Tibial nerve (tissue), 4 donors: Measurements from ENCODE around the gene ARL5A. TPM values are rescaled to one million over a fixed set of nuclear protein-coding genes. Genes with fewer than 3 reads are reported as not detected.

Source experiments
- DNase-seq, 2 donors: peaks; one replicate each; pipeline ENCODE4 v3.0.0-alpha.2; 2019; ENCODE audit warnings: low spot score in 2 of 2
- H3K27ac ChIP-seq, 4 donors: fragments of 200-600 bp; sonication (generic) in 3 of 4; one replicate each; pipeline ENCODE4 v1.5.1; 2017 to 2019; ENCODE audit warnings: mild to moderate bottlenecking in 1 of 4
- H3K27me3 ChIP-seq, 2 donors: fragments of 200-600 bp; sonication (generic) in 1 of 2; one replicate each; pipeline versions ENCODE4 v1.5.1 to v1.6.0; 2017 to 2019
- H3K36me3 ChIP-seq, 3 donors: fragments of 200-600 bp; sonication (generic); one replicate each; pipeline ENCODE4 v1.5.1; 2018 to 2019
- H3K4me1 ChIP-seq, 4 donors: fragments of 200-600 bp; sonication (generic) in 3 of 4; one replicate each; pipeline ENCODE4 v1.5.1; 2017 to 2019
- H3K4me3 ChIP-seq, 4 donors: fragments of 200-600 bp; sonication (generic) in 3 of 4; one replicate each; pipeline ENCODE4 v1.5.1; 2017 to 2019; ENCODE audit warnings: mild to moderate bottlenecking in 1 of 4, moderate library complexity in 1 of 4
- H3K9me3 ChIP-seq, 4 donors: fragments of 200-600 bp; sonication (generic) in 3 of 4; one replicate each; pipeline ENCODE4 v1.5.1; 2017 to 2019
- CTCF ChIP-seq, 5 experiments: fragments of 200-600 bp in 3 of 5; fragments of 450-650 bp in 2 of 5; sonication (generic) in 3 of 5; IDR thresholded peaks; one replicate each; pipeline ENCODE4 v1.5.1; 2016 to 2019; ENCODE audit warnings: antibody characterized with exemption in 5 of 5, mild to moderate bottlenecking in 3 of 5, moderate library complexity in 2 of 5
- EP300 ChIP-seq, 2 donors: sonication (generic); formaldehyde crosslinking; IDR thresholded peaks; one replicate each; pipeline ENCODE4 v1.6.1; 2017; ENCODE audit warnings: antibody characterized with exemption in 2 of 2, mild to moderate bottlenecking in 1 of 2
- POLR2A ChIP-seq, 2 donors: fragments of 450-650 bp; IDR thresholded peaks; one replicate each; pipeline ENCODE4 v1.6.1; 2017; ENCODE audit warnings: antibody characterized with exemption in 2 of 2, mild to moderate bottlenecking in 2 of 2, moderate library complexity in 2 of 2
- WGBS, 2 donors: methylation state at CpG; one replicate each; pipeline ENCODE4 v1.1.5; 2018; 5-methylcytosine and 5-hydroxymethylcytosine counted together
- total RNA-seq, 4 donors: library from RNA; depleted of rRNA; stranded (reverse); fragments of >200 nt; gene quantifications; one replicate each; pipeline ENCODE4 v1.1.0, GENCODE V29; 2016

The ARL5A gene
- total RNA-seq, 4 donors from 2014 or later, result 21.6 to 40.2 (median 29.9) TPM

GRCh38 chr2:151777487-151777886, 50.7 kb downstream of the ARL5A start:
- 99% methylated on average over 3 of the region's 3 CpGs for WGBS, 2 donors
- peaks cover 0 to 12% (median 2%) of the 10 kb centered on the region in 4 donors for H3K4me1 ChIP-seq
- peaks cover 0 to 63% (median 0%) of the 10 kb centered on the region in 3 donors for H3K36me3 ChIP-seq
- H3K27me3 ChIP-seq, result no peaks in the 10 kb centered on the region
- H3K9me3 ChIP-seq, result no peaks in the 10 kb centered on the region
- no peak for DNase-seq
- TF ChIP-seq CTCF (IDR thresholded peaks at IDR 0.05) (no peak), EP300 (IDR thresholded peaks at IDR 0.05) (no peak), POLR2A (IDR thresholded peaks at IDR 0.05) (no peak)
- no peak overlapping the region for H3K4me3 ChIP-seq
- H3K27ac ChIP-seq, result no peak overlapping the region

- H3K4me1 ChIP-seq, result peaks cover 0 to 12% (median 2%) of the 10 kb centered on the region in 4 donors
Observed at GRCh38 chr2:151776367-151776766, 51.9 kb downstream of the ARL5A start.

GRCh38 chr2:151775057-151775740, 53.0 kb downstream of the ARL5A start:
- 82 to 87% methylated on average over 6 of the region's 6 CpGs for WGBS, 2 donors
- H3K27ac ChIP-seq, result peak overlapping the region in 2 of 4 donors; percentile 62 to 63
- DNase-seq, result no peak
- H3K9me3 ChIP-seq, result no peaks in the 10 kb centered on the region
- H3K4me1 ChIP-seq, result peaks cover 0 to 12% (median 2%) of the 10 kb centered on the region in 4 donors
- H3K36me3 ChIP-seq, result peaks cover 0 to 46% (median 0%) of the 10 kb centered on the region in 3 donors
- no peak overlapping the region for H3K4me3 ChIP-seq
- no peaks in the 10 kb centered on the region for H3K27me3 ChIP-seq
- TF ChIP-seq POLR2A (IDR thresholded peaks at IDR 0.05), result no peak
- no peak for TF ChIP-seq CTCF (IDR thresholded peaks at IDR 0.05)
- no peak for TF ChIP-seq EP300 (IDR thresholded peaks at IDR 0.05)

More at GRCh38 chr2:151776367-151776766, 51.9 kb downstream of the ARL5A start:
- DNase-seq, result no peak
- Histone ChIP-seq H3K9me3 (no peaks in the 10 kb centered on the region), H3K36me3 (peaks cover 0 to 52% (median 0%) of the 10 kb centered on the region in 3 donors), H3K27me3 (no peaks in the 10 kb centered on the region), H3K4me3 (no peak overlapping the region), H3K27ac (no peak overlapping the region)
- WGBS, 2 donors, result 95 to 100% methylated on average over 1 of the region's 1 CpG
- TF ChIP-seq POLR2A (IDR thresholded peaks at IDR 0.05) (no peak), EP300 (IDR thresholded peaks at IDR 0.05) (no peak), CTCF (IDR thresholded peaks at IDR 0.05) (no peak)

GRCh38 chr2:151774506-151774905, 53.7 kb downstream of the ARL5A start:
- Histone ChIP-seq H3K4me1 (peaks cover 0 to 12% (median 2%) of the 10 kb centered on the region in 4 donors), H3K4me3 (no peak overlapping the region), H3K36me3 (peaks cover 0 to 40% (median 0%) of the 10 kb centered on the region in 3 donors), H3K27me3 (no peaks in the 10 kb centered on the region), H3K27ac (peak overlapping the region in 2 of 4 donors; percentile 62 to 63), H3K9me3 (peaks cover 0 to 4% (median 0%) of the 10 kb centered on the region in 4 donors)
- TF ChIP-seq CTCF (IDR thresholded peaks at IDR 0.05), result no peak
- no peak for TF ChIP-seq POLR2A (IDR thresholded peaks at IDR 0.05)
- TF ChIP-seq EP300 (IDR thresholded peaks at IDR 0.05), result no peak
- 19 to 25% methylated on average over 3 of the region's 3 CpGs for WGBS, 2 donors
- no peak for DNase-seq

GRCh38 chr2:151771599-151772358, 56.4 kb downstream of the ARL5A start:
- no peak for DNase-seq
- H3K4me1 ChIP-seq, result peaks cover 0 to 14% (median 3%) of the 10 kb centered on the region in 4 donors
- H3K4me3 ChIP-seq, result no peak overlapping the region
- peak overlapping the region in 1 of 4 donors; percentile 23 for H3K27ac ChIP-seq
- TF ChIP-seq CTCF (IDR thresholded peaks at IDR 0.05), result no peak
- TF ChIP-seq EP300 (IDR thresholded peaks at IDR 0.05), result no peak
- TF ChIP-seq POLR2A (IDR thresholded peaks at IDR 0.05), result no peak
- peaks cover 0 to 4% (median 0%) of the 10 kb centered on the region in 4 donors for H3K9me3 ChIP-seq
- peaks cover 0 to 14% (median 0%) of the 10 kb centered on the region in 3 donors for H3K36me3 ChIP-seq
- no peaks in the 10 kb centered on the region for H3K27me3 ChIP-seq
- WGBS, 2 donors, result 85 to 88% methylated on average over 10 of the region's 10 CpGs
